Dendritic cell treated with granulocyte-macrophage colony-stimulating factor and Interleukin-4, amounts not matched to agents 40 ng/mL and 50 ng/mL, for 4 days (primary cell): Measurements from ENCODE around the gene SCAPER.

Experiments used
- H3K27ac Mint-ChIP-seq: one replicate; pipeline ENCODE4 v1.8.0; 2022; ENCODE audit warnings: mild to moderate bottlenecking, mixed read lengths
- H3K27me3 Mint-ChIP-seq: one replicate; pipeline ENCODE4 v1.8.0; 2022; ENCODE audit warnings: mild to moderate bottlenecking, mixed read lengths
- H3K36me3 Mint-ChIP-seq: one replicate; pipeline ENCODE4 v1.8.0; 2022; ENCODE audit warnings: low read depth, mixed read lengths
- H3K4me1 Mint-ChIP-seq: one replicate; pipeline ENCODE4 v1.8.0; 2022; ENCODE audit warnings: low read depth, mixed read lengths
- H3K4me3 Mint-ChIP-seq: one replicate; pipeline ENCODE4 v1.8.0; 2022; ENCODE audit warnings: mild to moderate bottlenecking, moderate library complexity, mixed read lengths
- H3K9me3 Mint-ChIP-seq: one replicate; pipeline ENCODE4 v1.8.0; 2022; ENCODE audit warnings: mixed read lengths
- intact Hi-C: fragments of 100-400 bp; cut with micrococcal nuclease; formaldehyde crosslinking; loops from one replicate; pipeline ENCODE4 v1.15.0; 2022

The SCAPER gene, protein sequence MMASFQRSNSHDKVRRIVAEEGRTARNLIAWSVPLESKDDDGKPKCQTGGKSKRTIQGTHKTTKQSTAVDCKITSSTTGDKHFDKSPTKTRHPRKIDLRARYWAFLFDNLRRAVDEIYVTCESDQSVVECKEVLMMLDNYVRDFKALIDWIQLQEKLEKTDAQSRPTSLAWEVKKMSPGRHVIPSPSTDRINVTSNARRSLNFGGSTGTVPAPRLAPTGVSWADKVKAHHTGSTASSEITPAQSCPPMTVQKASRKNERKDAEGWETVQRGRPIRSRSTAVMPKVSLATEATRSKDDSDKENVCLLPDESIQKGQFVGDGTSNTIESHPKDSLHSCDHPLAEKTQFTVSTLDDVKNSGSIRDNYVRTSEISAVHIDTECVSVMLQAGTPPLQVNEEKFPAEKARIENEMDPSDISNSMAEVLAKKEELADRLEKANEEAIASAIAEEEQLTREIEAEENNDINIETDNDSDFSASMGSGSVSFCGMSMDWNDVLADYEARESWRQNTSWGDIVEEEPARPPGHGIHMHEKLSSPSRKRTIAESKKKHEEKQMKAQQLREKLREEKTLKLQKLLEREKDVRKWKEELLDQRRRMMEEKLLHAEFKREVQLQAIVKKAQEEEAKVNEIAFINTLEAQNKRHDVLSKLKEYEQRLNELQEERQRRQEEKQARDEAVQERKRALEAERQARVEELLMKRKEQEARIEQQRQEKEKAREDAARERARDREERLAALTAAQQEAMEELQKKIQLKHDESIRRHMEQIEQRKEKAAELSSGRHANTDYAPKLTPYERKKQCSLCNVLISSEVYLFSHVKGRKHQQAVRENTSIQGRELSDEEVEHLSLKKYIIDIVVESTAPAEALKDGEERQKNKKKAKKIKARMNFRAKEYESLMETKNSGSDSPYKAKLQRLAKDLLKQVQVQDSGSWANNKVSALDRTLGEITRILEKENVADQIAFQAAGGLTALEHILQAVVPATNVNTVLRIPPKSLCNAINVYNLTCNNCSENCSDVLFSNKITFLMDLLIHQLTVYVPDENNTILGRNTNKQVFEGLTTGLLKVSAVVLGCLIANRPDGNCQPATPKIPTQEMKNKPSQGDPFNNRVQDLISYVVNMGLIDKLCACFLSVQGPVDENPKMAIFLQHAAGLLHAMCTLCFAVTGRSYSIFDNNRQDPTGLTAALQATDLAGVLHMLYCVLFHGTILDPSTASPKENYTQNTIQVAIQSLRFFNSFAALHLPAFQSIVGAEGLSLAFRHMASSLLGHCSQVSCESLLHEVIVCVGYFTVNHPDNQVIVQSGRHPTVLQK (N-terminal part only)

GRCh38 chr15:76905013-76905839, at the start of gene SCAPER:
SCAPER (minus strand) TSS chr15:76905340; CDS start chr15:76883817, 21,523 bp downstream.
- Mint-ChIP-seq H3K4me3 (peak within 1 kb of the TSS; percentile 90), H3K27me3 (peaks cover 5% of the 10 kb centered on the region), H3K9me3 (no peaks in the 10 kb centered on the region), H3K4me1 (peaks cover 42% of the 10 kb centered on the region), H3K27ac (peak within 1 kb of the TSS; percentile 87), H3K36me3 (peaks cover 6% of the 10 kb centered on the region)
- intact Hi-C loops = loop anchor here (2.0 kb wide), 1 partner anchor 26 kb away; the partner anchor contains the start of gene RCN2

DNA sequence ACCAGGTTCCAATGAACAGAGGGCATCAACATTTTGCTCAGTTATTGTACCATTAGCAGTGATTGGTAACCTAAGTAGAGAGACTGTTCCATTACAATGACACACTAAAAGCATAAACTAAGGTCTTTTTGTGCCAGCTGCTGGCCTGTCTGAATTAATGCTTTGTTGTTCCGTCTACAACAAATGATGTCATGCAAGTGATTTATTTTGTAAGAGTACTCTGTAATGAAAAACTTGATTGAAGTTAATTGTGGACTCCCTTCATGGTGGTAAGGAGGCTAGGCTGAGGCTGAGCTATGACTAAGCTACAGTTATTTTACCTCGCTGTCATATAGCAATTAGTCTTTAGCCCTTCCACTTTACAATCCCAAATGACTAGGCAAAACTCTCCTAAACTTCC, 49.6 kb upstream of the SCAPER start:
- H3K4me3 Mint-ChIP-seq = no peak overlapping the region
- H3K36me3 Mint-ChIP-seq = peaks cover 13% of the 10 kb centered on the region
- no peak overlapping the region for H3K27ac Mint-ChIP-seq
- no peaks in the 10 kb centered on the region for H3K9me3 Mint-ChIP-seq
- no peaks in the 10 kb centered on the region for H3K27me3 Mint-ChIP-seq
- H3K4me1 Mint-ChIP-seq = no peaks in the 10 kb centered on the region
- intact Hi-C loops = no loop called here

DNA sequence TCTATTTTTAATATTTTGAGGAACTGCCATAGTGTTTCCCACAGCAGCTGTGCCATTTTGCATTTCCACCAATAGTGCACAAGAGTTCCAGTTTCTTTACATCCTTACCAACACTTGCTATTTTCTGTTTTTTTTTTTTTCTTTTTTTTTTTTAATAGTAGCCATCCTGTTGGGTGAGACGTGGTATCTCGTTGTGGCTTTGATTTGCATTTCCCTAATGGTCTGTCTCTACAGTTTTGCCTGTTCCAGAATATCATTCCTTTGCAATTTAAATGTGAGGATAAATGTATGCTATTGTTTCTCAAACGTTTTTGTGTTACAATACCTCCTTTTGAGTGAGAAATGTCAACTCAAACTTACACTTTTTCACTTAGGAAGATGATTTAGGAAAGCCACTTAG, 48.8 kb upstream of the SCAPER start:
- H3K9me3 Mint-ChIP-seq = no peaks in the 10 kb centered on the region
- H3K4me3 Mint-ChIP-seq = no peak overlapping the region
- H3K27me3 Mint-ChIP-seq = no peaks in the 10 kb centered on the region
- intact Hi-C loops = no loop called here
- H3K36me3 Mint-ChIP-seq = peaks cover 17% of the 10 kb centered on the region
- H3K4me1 Mint-ChIP-seq = no peaks in the 10 kb centered on the region
- no peak overlapping the region for H3K27ac Mint-ChIP-seq

GRCh38 chr15:76951220-76951619, 46.1 kb upstream of the SCAPER start:
- no peaks in the 10 kb centered on the region for H3K9me3 Mint-ChIP-seq
- H3K4me1 Mint-ChIP-seq = no peaks in the 10 kb centered on the region
- peaks cover 38% of the 10 kb centered on the region for H3K36me3 Mint-ChIP-seq
- intact Hi-C loops = no loop called here
- no peak overlapping the region for H3K4me3 Mint-ChIP-seq
- H3K27ac Mint-ChIP-seq = no peak overlapping the region
- no peaks in the 10 kb centered on the region for H3K27me3 Mint-ChIP-seq

DNA sequence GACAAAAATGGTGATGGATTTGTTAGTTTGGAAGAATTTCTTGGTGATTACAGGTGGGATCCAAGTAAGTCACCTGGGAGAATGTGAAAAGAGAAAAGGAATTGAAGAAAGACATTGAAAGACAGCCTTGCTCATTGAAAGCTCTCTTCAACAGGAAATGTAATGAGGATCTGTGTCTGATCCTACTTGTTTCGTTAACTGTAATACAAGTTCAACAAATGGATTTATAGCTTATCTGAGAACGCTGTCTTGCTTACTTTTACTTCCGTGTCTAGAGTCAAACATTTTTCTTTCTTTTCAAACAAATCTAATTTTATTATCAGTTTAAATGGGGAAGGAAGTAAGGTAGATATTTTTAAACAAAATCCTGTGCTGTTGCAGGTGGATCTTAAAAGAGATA, 42.3 kb upstream of the SCAPER start:
- no peaks in the 10 kb centered on the region for H3K9me3 Mint-ChIP-seq
- H3K36me3 Mint-ChIP-seq = peaks cover 66% of the 10 kb centered on the region
- H3K4me1 Mint-ChIP-seq = no peaks in the 10 kb centered on the region
- H3K27ac Mint-ChIP-seq = no peak overlapping the region
- no peaks in the 10 kb centered on the region for H3K27me3 Mint-ChIP-seq
- no peak overlapping the region for H3K4me3 Mint-ChIP-seq
- intact Hi-C loops = no loop called here

GRCh38 chr15:76945494-76946093, 40.5 kb upstream of the SCAPER start:
- no peaks in the 10 kb centered on the region for H3K9me3 Mint-ChIP-seq
- no peak overlapping the region for H3K27ac Mint-ChIP-seq
- H3K4me3 Mint-ChIP-seq = no peak overlapping the region
- H3K27me3 Mint-ChIP-seq = no peaks in the 10 kb centered on the region
- intact Hi-C loops = no loop called here
- peaks cover 61% of the 10 kb centered on the region for H3K36me3 Mint-ChIP-seq
- no peaks in the 10 kb centered on the region for H3K4me1 Mint-ChIP-seq

GRCh38 chr15:76942331-76942730, 37.2 kb upstream of the SCAPER start:
- no peaks in the 10 kb centered on the region for H3K27me3 Mint-ChIP-seq
- intact Hi-C loops = no loop called here
- H3K4me3 Mint-ChIP-seq = no peak overlapping the region
- H3K36me3 Mint-ChIP-seq = peaks cover 38% of the 10 kb centered on the region
- no peaks in the 10 kb centered on the region for H3K9me3 Mint-ChIP-seq
- H3K4me1 Mint-ChIP-seq = no peaks in the 10 kb centered on the region
- H3K27ac Mint-ChIP-seq = no peak overlapping the region

- no peak overlapping the region for H3K27ac Mint-ChIP-seq
- intact Hi-C loops = no loop called here
- H3K27me3 Mint-ChIP-seq = no peaks in the 10 kb centered on the region
- H3K4me1 Mint-ChIP-seq = no peaks in the 10 kb centered on the region
- no peaks in the 10 kb centered on the region for H3K9me3 Mint-ChIP-seq
- no peak overlapping the region for H3K4me3 Mint-ChIP-seq
- peaks cover 33% of the 10 kb centered on the region for H3K36me3 Mint-ChIP-seq
These were observed 36.5 kb upstream of the SCAPER start for GRCh38 chr15:76941636-76942035.

- H3K36me3 Mint-ChIP-seq = peaks cover 31% of the 10 kb centered on the region
- H3K4me1 Mint-ChIP-seq = no peaks in the 10 kb centered on the region
- H3K4me3 Mint-ChIP-seq = no peak overlapping the region
- intact Hi-C loops = no loop called here
- no peak overlapping the region for H3K27ac Mint-ChIP-seq
- H3K9me3 Mint-ChIP-seq = no peaks in the 10 kb centered on the region
- H3K27me3 Mint-ChIP-seq = no peaks in the 10 kb centered on the region
These were observed 34.6 kb upstream of the SCAPER start for GRCh38 chr15:76939715-76940114.

DNA sequence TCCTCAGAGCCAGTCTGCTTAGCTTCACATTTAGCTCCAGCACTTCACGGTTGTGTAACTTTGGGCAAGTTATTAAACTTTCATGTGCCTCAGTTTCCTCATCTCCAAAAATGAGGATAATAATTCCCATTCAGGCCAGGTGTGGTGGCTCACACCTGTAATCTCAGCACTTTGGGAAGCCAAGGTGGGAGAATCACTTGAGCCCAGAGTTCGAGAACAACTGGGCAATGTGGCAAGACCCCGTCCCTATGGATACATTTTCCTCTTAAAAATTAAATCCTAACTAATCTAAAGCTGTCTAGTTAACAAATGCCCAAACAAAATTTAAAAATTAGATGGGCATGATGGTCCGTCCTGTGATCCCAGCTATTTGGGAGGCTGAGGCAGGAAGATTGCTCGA, 33.6 kb upstream of the SCAPER start:
- Mint-ChIP-seq H3K9me3 (no peaks in the 10 kb centered on the region), H3K36me3 (peaks cover 22% of the 10 kb centered on the region), H3K4me1 (no peaks in the 10 kb centered on the region), H3K4me3 (no peak overlapping the region), H3K27me3 (no peaks in the 10 kb centered on the region), H3K27ac (no peak overlapping the region)
- intact Hi-C loops = no loop called here

- Mint-ChIP-seq H3K4me3 (no peak overlapping the region), H3K36me3 (peaks cover 15% of the 10 kb centered on the region), H3K4me1 (peaks cover 4% of the 10 kb centered on the region), H3K27ac (no peak overlapping the region), H3K27me3 (no peaks in the 10 kb centered on the region), H3K9me3 (no peaks in the 10 kb centered on the region)
- intact Hi-C loops = no loop called here
These were observed 31.5 kb upstream of the SCAPER start for GRCh38 chr15:76936671-76937070.

- peaks cover 10% of the 10 kb centered on the region for H3K4me1 Mint-ChIP-seq
These were observed 30.5 kb upstream of the SCAPER start for GRCh38 chr15:76935620-76936019.

More at GRCh38 chr15:76935620-76936019, 30.5 kb upstream of the SCAPER start:
- intact Hi-C loops = no loop called here
- H3K27me3 Mint-ChIP-seq = no peaks in the 10 kb centered on the region
- H3K9me3 Mint-ChIP-seq = no peaks in the 10 kb centered on the region
- H3K36me3 Mint-ChIP-seq = peaks cover 15% of the 10 kb centered on the region
- H3K27ac Mint-ChIP-seq = no peak overlapping the region
- no peak overlapping the region for H3K4me3 Mint-ChIP-seq
